ENCODE data around the gene TMEM270.

- TF ChIP-seq CTCF (IDR thresholded peaks at IDR 0.05), result no peak
- TF ChIP-seq POLR2A (IDR thresholded peaks at IDR 0.05), result peak in 3 of 4 donors; percentile 80 to 97 (median 97)
Measured at GRCh38 chr7:73830681-73831583, 30.0 kb upstream of the TMEM270 start, which contains the start of gene CLDN4.
